Colonic mucosa (tissue), 4 donors: ENCODE results near the gene IPO13. TPM values are rescaled to one million over a fixed set of nuclear protein-coding genes. Genes with fewer than 3 reads are reported as not detected.

Experiments used
- DNase-seq: peaks from one replicate; pipeline ENCODE4 v3.0.0-alpha.2; 2020
- H3K27ac ChIP-seq: fragments of 200-600 bp; one replicate; pipeline ENCODE4 v1.8.0; 2021
- H3K27me3 ChIP-seq: fragments of 200-600 bp; one replicate; pipeline ENCODE4 v1.8.0; 2021
- H3K36me3 ChIP-seq: fragments of 200-600 bp; one replicate; pipeline ENCODE4 v1.8.0; 2021
- H3K4me1 ChIP-seq: fragments of 200-600 bp; one replicate; pipeline ENCODE4 v1.8.0; 2021; ENCODE audit warnings: mild to moderate bottlenecking
- H3K4me3 ChIP-seq: fragments of 200-600 bp; one replicate; pipeline ENCODE4 v1.8.0; 2021
- H3K9ac ChIP-seq, 2 donors: one replicate each; pipeline ENCODE4 v1.7.0; 2013; ENCODE audit warnings: control low read depth in 2 of 2, low read depth in 2 of 2, low read length in 2 of 2
- H3K9me3 ChIP-seq: fragments of 200-600 bp; one replicate; pipeline ENCODE4 v1.8.0; 2021
- intact Hi-C: fragments of 100-400 bp; cut with DNase I; formaldehyde crosslinking; loops from one replicate; pipeline ENCODE4 v1.14.1; 2022
- total RNA-seq, 2 donors: library from RNA; stranded (reverse); fragmentation: NEBNext Ultra II Directional in 1 of 2; extraction: Animal tissue kit (Norgen Biotek cat#: 25700) in 1 of 2; gene quantifications; one replicate each; pipeline ENCODE4 v1.2.1, GENCODE V29; 2021
- TF ChIP-seq, protein P1 (sequence below): fragments of 200-600 bp; IDR thresholded peaks from one replicate; pipeline ENCODE4 v1.8.0; 2022; ENCODE audit warnings: antibody characterized with exemption, mild to moderate bottlenecking
- donor health status: healthy.
- donor health status: DM: no; HTN: no; CAD: no.
- donor health status: DM: no; HTN: no; CAD: no.

The IPO13 gene
- total RNA-seq, 2 donors from 2014 or later = 17.3 to 27.9 TPM

DNA sequence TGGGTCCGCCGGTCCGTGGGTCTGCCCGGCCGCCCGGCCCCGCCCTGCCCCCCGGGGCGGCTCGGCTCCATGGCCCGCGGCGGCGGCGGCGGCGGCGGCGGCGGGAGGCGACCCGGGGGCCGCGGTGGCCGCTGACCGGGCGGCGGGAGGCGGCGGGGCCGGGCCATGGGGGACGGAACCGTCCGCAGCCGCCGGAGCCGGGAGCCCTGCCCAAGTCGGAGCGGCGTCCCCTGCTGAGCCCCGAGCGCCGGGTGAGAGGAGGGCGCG lies 32.4 kb downstream of the IPO13 start:
- intact Hi-C loops = no loop called here
- TF ChIP-seq, protein P1, sequence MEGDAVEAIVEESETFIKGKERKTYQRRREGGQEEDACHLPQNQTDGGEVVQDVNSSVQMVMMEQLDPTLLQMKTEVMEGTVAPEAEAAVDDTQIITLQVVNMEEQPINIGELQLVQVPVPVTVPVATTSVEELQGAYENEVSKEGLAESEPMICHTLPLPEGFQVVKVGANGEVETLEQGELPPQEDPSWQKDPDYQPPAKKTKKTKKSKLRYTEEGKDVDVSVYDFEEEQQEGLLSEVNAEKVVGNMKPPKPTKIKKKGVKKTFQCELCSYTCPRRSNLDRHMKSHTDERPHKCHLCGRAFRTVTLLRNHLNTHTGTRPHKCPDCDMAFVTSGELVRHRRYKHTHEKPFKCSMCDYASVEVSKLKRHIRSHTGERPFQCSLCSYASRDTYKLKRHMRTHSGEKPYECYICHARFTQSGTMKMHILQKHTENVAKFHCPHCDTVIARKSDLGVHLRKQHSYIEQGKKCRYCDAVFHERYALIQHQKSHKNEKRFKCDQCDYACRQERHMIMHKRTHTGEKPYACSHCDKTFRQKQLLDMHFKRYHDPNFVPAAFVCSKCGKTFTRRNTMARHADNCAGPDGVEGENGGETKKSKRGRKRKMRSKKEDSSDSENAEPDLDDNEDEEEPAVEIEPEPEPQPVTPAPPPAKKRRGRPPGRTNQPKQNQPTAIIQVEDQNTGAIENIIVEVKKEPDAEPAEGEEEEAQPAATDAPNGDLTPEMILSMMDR = no peak
- no peak for DNase-seq
- no peaks in the 10 kb centered on the region for H3K36me3 ChIP-seq
- H3K9ac ChIP-seq = peak overlapping the region in 1 of 2 donors; percentile 73
- H3K4me1 ChIP-seq = peaks cover 31% of the 10 kb centered on the region
- H3K27me3 ChIP-seq = no peaks in the 10 kb centered on the region
- H3K27ac ChIP-seq = peak overlapping the region; percentile 53
- no peaks in the 10 kb centered on the region for H3K9me3 ChIP-seq
- peak overlapping the region; percentile 72 for H3K4me3 ChIP-seq

DNA sequence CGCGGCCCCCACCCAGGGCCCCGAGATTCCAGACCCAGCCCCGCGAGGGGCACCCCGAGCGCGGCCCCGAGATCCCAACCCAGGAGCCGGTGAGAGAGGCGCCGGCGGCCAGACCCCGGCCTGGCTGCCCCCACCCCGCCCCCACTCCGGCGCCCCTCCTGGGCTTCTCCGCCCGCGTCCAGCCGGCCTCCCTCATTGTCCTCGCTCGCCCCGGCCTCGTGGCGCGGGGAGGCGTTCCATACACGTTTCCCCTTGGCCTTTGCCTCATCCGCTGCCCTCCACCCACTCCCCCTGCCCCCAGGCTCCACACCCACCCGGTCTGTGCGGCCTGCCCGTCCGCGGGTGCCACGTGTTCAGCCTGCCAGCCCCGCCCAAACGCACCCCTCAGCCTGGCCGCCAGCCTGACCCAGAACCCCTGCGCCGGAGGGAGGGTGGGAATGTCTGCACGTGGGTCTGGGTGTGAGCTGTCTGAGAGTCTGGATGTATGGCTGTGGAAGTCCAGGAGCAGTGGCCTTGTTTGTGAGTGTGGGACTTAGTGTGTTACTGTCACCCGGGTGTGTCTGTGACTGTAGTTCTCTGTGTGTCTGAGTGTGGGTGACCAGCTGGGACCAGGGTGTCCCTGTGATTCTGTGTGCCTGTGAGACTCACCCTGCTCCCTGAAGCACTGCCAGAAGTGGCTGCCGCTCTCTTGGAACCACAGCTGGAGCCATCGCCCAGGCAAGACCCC lies 32.9 kb downstream of the IPO13 start:
- Histone ChIP-seq H3K9me3 (no peaks in the 10 kb centered on the region), H3K4me3 (peak overlapping the region; percentile 72), H3K36me3 (no peaks in the 10 kb centered on the region), H3K9ac (peak overlapping the region; percentile 72 to 73), H3K27me3 (no peaks in the 10 kb centered on the region), H3K4me1 (peaks cover 31% of the 10 kb centered on the region), H3K27ac (peak overlapping the region; percentile 53)
- intact Hi-C loops = no loop called here
- peak; percentile 83 for DNase-seq
- TF ChIP-seq, protein P1 = no peak

DNA sequence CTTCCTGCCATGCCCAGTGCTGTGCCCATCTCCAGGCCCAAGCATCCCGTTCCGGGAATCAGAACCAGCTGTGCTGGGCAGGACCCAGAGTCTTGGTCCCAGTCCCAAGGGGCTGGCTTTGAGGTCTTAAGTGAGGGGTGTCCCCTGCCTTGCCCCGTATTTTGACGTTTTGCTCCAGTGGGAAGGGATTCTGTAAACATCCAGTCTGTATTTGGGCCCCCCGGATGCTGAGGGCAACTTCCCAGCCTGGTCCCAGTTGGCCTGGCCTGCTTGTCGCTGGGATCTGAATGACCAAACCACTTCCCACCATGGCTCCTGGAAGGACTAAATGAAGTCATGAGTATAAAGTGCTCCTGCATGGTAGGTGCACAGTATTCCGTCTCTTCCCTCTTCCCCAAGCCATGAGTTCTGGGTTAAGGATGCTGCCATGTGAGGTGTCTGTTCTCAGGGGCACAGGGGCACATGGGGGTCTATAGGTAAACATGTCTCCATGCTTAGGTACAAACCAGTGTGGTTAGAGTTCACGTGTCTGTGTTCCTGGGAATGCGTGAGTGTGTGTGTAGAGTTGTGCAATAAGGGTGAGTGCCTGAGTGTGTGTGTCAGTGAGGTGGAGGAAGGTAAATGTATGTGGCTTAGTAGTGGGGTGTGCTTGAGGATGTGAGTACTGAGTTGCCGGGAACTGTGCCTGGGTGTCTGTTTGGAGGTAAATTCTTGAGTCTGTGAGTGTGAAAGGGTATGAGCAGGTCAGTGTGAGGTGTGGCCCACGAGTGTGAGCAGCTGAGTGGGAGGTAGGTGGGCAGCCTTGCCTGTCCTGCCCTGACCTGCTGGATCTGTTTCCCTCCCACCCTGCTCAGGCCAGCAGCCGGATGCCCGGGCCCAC lies 33.7 kb downstream of the IPO13 start:
- peak overlapping the region; percentile 53 for H3K27ac ChIP-seq

DNA sequence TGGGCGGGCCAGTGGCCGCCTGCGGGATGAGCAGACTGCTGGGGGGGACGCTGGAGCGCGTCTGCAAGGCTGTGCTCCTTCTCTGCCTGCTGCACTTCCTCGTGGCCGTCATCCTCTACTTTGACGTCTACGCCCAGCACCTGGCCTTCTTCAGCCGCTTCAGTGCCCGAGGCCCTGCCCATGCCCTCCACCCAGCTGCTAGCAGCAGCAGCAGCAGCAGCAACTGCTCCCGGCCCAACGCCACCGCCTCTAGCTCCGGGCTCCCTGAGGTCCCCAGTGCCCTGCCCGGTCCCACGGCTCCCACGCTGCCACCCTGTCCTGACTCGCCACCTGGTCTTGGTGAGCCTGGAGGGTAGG lies 34.4 kb downstream of the IPO13 start:
- Histone ChIP-seq H3K9me3 (no peaks in the 10 kb centered on the region), H3K36me3 (no peaks in the 10 kb centered on the region), H3K27me3 (no peaks in the 10 kb centered on the region), H3K4me3 (no peak overlapping the region), H3K27ac (peak overlapping the region; percentile 53), H3K9ac (peak overlapping the region in 1 of 2 donors; percentile 72), H3K4me1 (peaks cover 28% of the 10 kb centered on the region)
- peak; percentile 83 for DNase-seq
- intact Hi-C loops = no loop called here
- TF ChIP-seq, protein P1 = no peak

More for the DNA sequence above, 33.7 kb downstream of the IPO13 start:
- Histone ChIP-seq H3K36me3 (no peaks in the 10 kb centered on the region), H3K9ac (peak overlapping the region; percentile 72 to 73), H3K9me3 (no peaks in the 10 kb centered on the region), H3K27me3 (no peaks in the 10 kb centered on the region), H3K4me1 (peaks cover 31% of the 10 kb centered on the region), H3K4me3 (peak overlapping the region; percentile 72)
- TF ChIP-seq, protein P1 = no peak
- DNase-seq = peak; percentile 44
- intact Hi-C loops = no loop called here

DNA sequence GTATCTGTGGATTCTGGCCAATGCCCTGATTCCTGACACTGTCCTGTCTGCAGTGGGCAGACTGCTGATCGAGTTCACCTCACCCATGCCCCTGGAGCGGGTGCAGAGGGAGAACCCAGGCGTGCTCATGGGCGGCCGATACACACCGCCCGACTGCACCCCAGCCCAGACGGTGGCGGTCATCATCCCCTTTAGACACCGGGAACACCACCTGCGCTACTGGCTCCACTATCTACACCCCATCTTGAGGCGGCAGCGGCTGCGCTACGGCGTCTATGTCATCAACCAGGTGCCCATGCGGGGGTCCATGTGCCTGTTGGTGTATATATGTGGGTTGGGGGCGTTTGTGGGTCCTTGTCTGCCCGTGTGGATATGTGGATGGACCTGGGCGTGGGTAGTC lies 34.9 kb downstream of the IPO13 start:
- Histone ChIP-seq H3K4me1 (peaks cover 25% of the 10 kb centered on the region), H3K9ac (no peak overlapping the region), H3K27me3 (no peaks in the 10 kb centered on the region), H3K9me3 (no peaks in the 10 kb centered on the region), H3K36me3 (no peaks in the 10 kb centered on the region), H3K4me3 (no peak overlapping the region), H3K27ac (no peak overlapping the region)
- TF ChIP-seq, protein P1 = no peak
- DNase-seq = no peak
- intact Hi-C loops = no loop called here
